ENCODE measurements around the gene CCT8. TPM values are rescaled to one million over a fixed set of nuclear protein-coding genes. Genes with fewer than 3 reads are reported as not detected.

The CCT8 gene
- total and polyA plus RNA-seq, 11 donors: 88.8 to 198 (median 110) TPM

GRCh38 chr21:29092102-29092959, 18.9 kb upstream of the CCT8 start:
- Histone ChIP-seq H3K9me3 (no peaks in the 10 kb centered on the region), H3K27me3 (no peaks in the 10 kb centered on the region), H3K4me1 (peaks cover 0 to 20% (median 0%) of the 10 kb centered on the region in 12 donors), H3K36me3 (no peaks in the 10 kb centered on the region), H3K27ac (peak overlapping the region in 4 of 12 donors; percentile 0 to 16 (median 7)), H3K4me3 (no peak overlapping the region)
- intact Hi-C loops (cut with DNase I): loop anchor here in 6 of 10 donors (5.0 to 10.0 kb wide), 6 partner anchors 52 to 762 kb away; no protein-coding TSS in a partner anchor
- ATAC-seq: peak in 2 of 4 donors; percentile 24 to 28
- WGBS, 4 donors: 56 to 66% (median 61%) methylated on average over 9 of the region's 9 CpGs
- TF ChIP-seq POLR2A (IDR thresholded peaks at IDR 0.05): no peak
- peak in 1 of 12 donors; percentile 8 for TF ChIP-seq CTCF (IDR thresholded peaks at IDR 0.05)
- DNase-seq: no peak

DNA sequence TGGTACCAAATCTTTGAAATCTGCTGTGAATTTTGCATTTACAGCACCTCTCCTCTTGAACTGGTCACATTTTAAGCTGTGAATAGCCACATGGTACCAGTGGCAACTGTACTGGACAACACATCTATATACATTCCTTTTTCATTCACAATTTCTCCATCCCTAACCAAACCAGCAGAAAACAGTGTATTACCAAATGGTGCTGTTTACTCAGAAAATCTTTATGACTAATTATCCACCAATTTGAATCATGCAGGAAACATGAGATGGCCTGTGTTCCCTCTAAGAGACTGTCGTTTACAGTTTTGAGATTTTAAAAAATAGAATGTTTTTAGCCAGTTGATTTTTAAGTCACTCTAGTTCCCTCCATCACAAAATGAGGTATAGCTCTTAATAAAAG, 17.6 kb upstream of the CCT8 start:
- Histone ChIP-seq H3K4me1 (peaks cover 0 to 11% (median 0%) of the 10 kb centered on the region in 12 donors), H3K36me3 (no peaks in the 10 kb centered on the region), H3K4me3 (no peak overlapping the region), H3K27ac (peak overlapping the region in 1 of 12 donors; percentile 0), H3K27me3 (no peaks in the 10 kb centered on the region), H3K9me3 (no peaks in the 10 kb centered on the region)
- ATAC-seq (no peak), DNase-seq (no peak)
- 62 to 77% (median 69%) methylated on average over 1 of the region's 1 CpG for WGBS, 4 donors
- TF ChIP-seq POLR2A (IDR thresholded peaks at IDR 0.05) (no peak), CTCF (IDR thresholded peaks at IDR 0.05) (no peak)
- intact Hi-C loops (cut with DNase I): loop anchor here in 8 of 10 donors (2.0 to 10.0 kb wide), 10 partner anchors 54 to 764 kb away; no protein-coding TSS in a partner anchor

- H3K4me3 ChIP-seq: no peak overlapping the region
- no peaks in the 10 kb centered on the region for H3K27me3 ChIP-seq
- H3K4me1 ChIP-seq: peaks cover 0 to 26% (median 4%) of the 10 kb centered on the region in 12 donors
- DNase-seq (no peak), ATAC-seq (no peak)
- TF ChIP-seq CTCF (IDR thresholded peaks at IDR 0.05) (no peak), POLR2A (IDR thresholded peaks at IDR 0.05) (no peak)
- H3K36me3 ChIP-seq: no peaks in the 10 kb centered on the region
- intact Hi-C loops (cut with DNase I): loop anchor here in 4 of 10 donors (5.0 to 10.0 kb wide), 2 partner anchors 77 to 80 kb away; no protein-coding TSS in a partner anchor
- H3K27ac ChIP-seq: peak overlapping the region in 3 of 12 donors; percentile 3 to 11 (median 10)
- no peaks in the 10 kb centered on the region for H3K9me3 ChIP-seq
- WGBS, 4 donors: 80 to 87% (median 85%) methylated on average over 8 of the region's 8 CpGs
Measured at GRCh38 chr21:29085106-29085752, 11.8 kb upstream of the CCT8 start.

- 24 to 51% (median 36%) methylated on average over 2 of the region's 2 CpGs for WGBS, 4 donors
- H3K4me3 ChIP-seq: no peak overlapping the region
- H3K9me3 ChIP-seq: no peaks in the 10 kb centered on the region
- H3K4me1 ChIP-seq: peaks cover 0 to 28% (median 7%) of the 10 kb centered on the region in 12 donors
- DNase-seq (no peak), ATAC-seq (peak in 2 of 4 donors; percentile 26 to 54)
- peak overlapping the region in 2 of 12 donors; percentile 3 to 11 for H3K27ac ChIP-seq
- no peak for TF ChIP-seq POLR2A (IDR thresholded peaks at IDR 0.05)
- TF ChIP-seq CTCF (IDR thresholded peaks at IDR 0.05): no peak
- no peaks in the 10 kb centered on the region for H3K27me3 ChIP-seq
- intact Hi-C loops (cut with DNase I): loop anchor here in 1 of 10 donors (10.0 kb wide), 1 partner anchor 80 kb away; no protein-coding TSS in a partner anchor
- H3K36me3 ChIP-seq: no peaks in the 10 kb centered on the region
Measured at GRCh38 chr21:29084372-29084771, 10.9 kb upstream of the CCT8 start.
